NT2/D1 (cell line): Measurements from ENCODE around the gene LRRC4C.

ENCODE experiments used
- SUZ12 ChIP-seq: IDR thresholded peaks from 2 replicates; pipeline ENCODE4 v1.6.1; 2011; ENCODE audit not compliant: insufficient read length, insufficient read depth; ENCODE audit errors: extremely low read depth
- YY1 ChIP-seq: IDR thresholded peaks from 2 replicates; pipeline ENCODE4 v1.6.1; 2011; ENCODE audit not compliant: insufficient read length, insufficient read depth
- ZNF274 ChIP-seq: IDR thresholded peaks from 2 replicates; pipeline ENCODE4 v1.6.1; 2011; ENCODE audit warnings: mild to moderate bottlenecking, low read depth, low read length

DNA sequence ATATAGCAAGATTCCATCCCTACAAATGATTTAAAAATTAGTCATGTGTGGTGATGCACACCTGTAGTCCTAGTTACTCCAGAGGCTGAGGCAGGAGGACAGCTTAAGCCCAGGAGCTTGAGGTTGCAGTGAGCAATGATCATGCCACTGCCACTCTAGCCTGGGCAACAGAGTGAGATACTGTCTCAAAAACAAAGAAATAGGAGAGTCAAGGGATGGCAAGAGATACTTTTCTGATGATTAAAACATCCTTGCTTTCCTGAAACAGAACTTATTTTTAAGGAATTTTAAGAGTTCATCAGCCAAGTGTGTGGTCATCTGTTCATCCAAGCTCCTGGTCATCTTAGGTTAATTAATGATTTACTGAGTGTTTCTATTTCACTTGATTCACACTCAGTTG lies 1252.0 kb downstream of the LRRC4C start:
- no peak for TF ChIP-seq SUZ12
- no peak for TF ChIP-seq YY1
- TF ChIP-seq ZNF274 = no peak
